ENCODE measurements around the gene VAV2.

DNA sequence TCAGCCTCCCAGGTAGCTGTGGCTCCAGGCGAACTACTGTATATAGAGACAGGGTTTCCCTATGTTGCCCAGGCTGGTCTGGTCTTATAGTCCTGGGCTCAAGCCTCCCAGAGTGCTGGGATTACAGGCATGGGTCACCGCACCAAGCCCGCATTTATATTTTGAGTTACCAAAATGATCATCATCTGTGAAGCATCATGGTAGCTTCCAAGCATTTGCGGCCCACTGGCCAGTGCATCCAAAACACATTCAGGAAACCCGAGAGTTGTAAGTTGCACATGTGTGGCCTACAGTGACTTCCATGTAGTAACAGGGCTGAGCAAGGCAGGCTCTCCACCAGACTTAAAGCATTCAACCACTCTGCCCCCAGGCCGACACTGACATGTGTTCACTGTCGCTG, 35.4 kb upstream of the VAV2 start:
- TF ChIP-seq CTBP1 (IDR thresholded peaks at IDR 0.05; ENCODE audit: borderline replicate concordance) (no peak), SMARCA4 (IDR thresholded peaks at IDR 0.05) (no peak), NCOA4 (IDR thresholded peaks at IDR 0.05; ENCODE audit: partially characterized antibody) (no peak), ZKSCAN1 (IDR thresholded peaks at IDR 0.05; ENCODE audit: low read depth, low read length) (no peak), BRD4 (IDR thresholded peaks at IDR 0.05) (no peak), SNRNP70 (optimal IDR thresholded peaks at IDR 0.05; ENCODE audit: low read depth, low read length) (no peak)
- TF ChIP-seq, protein P1, sequence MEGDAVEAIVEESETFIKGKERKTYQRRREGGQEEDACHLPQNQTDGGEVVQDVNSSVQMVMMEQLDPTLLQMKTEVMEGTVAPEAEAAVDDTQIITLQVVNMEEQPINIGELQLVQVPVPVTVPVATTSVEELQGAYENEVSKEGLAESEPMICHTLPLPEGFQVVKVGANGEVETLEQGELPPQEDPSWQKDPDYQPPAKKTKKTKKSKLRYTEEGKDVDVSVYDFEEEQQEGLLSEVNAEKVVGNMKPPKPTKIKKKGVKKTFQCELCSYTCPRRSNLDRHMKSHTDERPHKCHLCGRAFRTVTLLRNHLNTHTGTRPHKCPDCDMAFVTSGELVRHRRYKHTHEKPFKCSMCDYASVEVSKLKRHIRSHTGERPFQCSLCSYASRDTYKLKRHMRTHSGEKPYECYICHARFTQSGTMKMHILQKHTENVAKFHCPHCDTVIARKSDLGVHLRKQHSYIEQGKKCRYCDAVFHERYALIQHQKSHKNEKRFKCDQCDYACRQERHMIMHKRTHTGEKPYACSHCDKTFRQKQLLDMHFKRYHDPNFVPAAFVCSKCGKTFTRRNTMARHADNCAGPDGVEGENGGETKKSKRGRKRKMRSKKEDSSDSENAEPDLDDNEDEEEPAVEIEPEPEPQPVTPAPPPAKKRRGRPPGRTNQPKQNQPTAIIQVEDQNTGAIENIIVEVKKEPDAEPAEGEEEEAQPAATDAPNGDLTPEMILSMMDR (IDR thresholded peaks at IDR 0.05 in 2 of 3, conservative IDR thresholded peaks at IDR 0.05 in 1 of 3; ENCODE audit: insufficient read depth in 2 of 3, low read depth in 1 of 3, low read length in 3 of 3) = no peak
- TF ChIP-seq, protein P2, sequence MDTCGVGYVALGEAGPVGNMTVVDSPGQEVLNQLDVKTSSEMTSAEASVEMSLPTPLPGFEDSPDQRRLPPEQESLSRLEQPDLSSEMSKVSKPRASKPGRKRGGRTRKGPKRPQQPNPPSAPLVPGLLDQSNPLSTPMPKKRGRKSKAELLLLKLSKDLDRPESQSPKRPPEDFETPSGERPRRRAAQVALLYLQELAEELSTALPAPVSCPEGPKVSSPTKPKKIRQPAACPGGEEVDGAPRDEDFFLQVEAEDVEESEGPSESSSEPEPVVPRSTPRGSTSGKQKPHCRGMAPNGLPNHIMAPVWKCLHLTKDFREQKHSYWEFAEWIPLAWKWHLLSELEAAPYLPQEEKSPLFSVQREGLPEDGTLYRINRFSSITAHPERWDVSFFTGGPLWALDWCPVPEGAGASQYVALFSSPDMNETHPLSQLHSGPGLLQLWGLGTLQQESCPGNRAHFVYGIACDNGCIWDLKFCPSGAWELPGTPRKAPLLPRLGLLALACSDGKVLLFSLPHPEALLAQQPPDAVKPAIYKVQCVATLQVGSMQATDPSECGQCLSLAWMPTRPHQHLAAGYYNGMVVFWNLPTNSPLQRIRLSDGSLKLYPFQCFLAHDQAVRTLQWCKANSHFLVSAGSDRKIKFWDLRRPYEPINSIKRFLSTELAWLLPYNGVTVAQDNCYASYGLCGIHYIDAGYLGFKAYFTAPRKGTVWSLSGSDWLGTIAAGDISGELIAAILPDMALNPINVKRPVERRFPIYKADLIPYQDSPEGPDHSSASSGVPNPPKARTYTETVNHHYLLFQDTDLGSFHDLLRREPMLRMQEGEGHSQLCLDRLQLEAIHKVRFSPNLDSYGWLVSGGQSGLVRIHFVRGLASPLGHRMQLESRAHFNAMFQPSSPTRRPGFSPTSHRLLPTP (IDR thresholded peaks at IDR 0.05; ENCODE audit: borderline replicate concordance, extremely low read depth, insufficient read length) = no peak
- TF ChIP-seq, protein P3, sequence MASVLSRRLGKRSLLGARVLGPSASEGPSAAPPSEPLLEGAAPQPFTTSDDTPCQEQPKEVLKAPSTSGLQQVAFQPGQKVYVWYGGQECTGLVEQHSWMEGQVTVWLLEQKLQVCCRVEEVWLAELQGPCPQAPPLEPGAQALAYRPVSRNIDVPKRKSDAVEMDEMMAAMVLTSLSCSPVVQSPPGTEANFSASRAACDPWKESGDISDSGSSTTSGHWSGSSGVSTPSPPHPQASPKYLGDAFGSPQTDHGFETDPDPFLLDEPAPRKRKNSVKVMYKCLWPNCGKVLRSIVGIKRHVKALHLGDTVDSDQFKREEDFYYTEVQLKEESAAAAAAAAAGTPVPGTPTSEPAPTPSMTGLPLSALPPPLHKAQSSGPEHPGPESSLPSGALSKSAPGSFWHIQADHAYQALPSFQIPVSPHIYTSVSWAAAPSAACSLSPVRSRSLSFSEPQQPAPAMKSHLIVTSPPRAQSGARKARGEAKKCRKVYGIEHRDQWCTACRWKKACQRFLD (CRISPR knock-in tag; IDR thresholded peaks at IDR 0.05) = no peak
- TF ChIP-seq, protein P4, sequence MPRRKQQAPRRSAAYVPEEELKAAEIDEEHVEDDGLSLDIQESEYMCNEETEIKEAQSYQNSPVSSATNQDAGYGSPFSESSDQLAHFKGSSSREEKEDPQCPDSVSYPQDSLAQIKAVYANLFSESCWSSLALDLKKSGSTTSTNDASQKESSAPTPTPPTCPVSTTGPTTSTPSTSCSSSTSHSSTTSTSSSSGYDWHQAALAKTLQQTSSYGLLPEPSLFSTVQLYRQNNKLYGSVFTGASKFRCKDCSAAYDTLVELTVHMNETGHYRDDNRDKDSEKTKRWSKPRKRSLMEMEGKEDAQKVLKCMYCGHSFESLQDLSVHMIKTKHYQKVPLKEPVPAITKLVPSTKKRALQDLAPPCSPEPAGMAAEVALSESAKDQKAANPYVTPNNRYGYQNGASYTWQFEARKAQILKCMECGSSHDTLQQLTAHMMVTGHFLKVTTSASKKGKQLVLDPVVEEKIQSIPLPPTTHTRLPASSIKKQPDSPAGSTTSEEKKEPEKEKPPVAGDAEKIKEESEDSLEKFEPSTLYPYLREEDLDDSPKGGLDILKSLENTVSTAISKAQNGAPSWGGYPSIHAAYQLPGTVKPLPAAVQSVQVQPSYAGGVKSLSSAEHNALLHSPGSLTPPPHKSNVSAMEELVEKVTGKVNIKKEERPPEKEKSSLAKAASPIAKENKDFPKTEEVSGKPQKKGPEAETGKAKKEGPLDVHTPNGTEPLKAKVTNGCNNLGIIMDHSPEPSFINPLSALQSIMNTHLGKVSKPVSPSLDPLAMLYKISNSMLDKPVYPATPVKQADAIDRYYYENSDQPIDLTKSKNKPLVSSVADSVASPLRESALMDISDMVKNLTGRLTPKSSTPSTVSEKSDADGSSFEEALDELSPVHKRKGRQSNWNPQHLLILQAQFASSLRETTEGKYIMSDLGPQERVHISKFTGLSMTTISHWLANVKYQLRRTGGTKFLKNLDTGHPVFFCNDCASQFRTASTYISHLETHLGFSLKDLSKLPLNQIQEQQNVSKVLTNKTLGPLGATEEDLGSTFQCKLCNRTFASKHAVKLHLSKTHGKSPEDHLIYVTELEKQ (CRISPR knock-in tag; IDR thresholded peaks at IDR 0.05) = no peak
- TF ChIP-seq, protein P5, sequence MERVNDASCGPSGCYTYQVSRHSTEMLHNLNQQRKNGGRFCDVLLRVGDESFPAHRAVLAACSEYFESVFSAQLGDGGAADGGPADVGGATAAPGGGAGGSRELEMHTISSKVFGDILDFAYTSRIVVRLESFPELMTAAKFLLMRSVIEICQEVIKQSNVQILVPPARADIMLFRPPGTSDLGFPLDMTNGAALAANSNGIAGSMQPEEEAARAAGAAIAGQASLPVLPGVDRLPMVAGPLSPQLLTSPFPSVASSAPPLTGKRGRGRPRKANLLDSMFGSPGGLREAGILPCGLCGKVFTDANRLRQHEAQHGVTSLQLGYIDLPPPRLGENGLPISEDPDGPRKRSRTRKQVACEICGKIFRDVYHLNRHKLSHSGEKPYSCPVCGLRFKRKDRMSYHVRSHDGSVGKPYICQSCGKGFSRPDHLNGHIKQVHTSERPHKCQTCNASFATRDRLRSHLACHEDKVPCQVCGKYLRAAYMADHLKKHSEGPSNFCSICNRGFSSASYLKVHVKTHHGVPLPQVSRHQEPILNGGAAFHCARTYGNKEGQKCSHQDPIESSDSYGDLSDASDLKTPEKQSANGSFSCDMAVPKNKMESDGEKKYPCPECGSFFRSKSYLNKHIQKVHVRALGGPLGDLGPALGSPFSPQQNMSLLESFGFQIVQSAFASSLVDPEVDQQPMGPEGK (CRISPR knock-in tag; IDR thresholded peaks at IDR 0.05; ENCODE audit: borderline replicate concordance) = no peak
- TF ChIP-seq, protein P6, sequence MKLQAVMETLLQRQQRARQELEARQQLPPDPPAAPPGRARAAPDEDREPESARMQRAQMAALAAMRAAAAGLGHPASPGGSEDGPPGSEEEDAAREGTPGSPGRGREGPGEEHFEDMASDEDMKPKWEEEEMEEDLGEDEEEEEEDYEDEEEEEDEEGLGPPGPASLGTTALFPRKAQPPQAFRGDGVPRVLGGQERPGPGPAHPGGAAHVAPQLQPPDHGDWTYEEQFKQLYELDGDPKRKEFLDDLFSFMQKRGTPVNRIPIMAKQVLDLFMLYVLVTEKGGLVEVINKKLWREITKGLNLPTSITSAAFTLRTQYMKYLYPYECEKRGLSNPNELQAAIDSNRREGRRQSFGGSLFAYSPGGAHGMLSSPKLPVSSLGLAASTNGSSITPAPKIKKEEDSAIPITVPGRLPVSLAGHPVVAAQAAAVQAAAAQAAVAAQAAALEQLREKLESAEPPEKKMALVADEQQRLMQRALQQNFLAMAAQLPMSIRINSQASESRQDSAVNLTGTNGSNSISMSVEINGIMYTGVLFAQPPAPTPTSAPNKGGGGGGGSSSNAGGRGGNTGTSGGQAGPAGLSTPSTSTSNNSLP (IDR thresholded peaks at IDR 0.05; ENCODE audit: borderline replicate concordance, low read depth, low read length) = no peak

Data from K562 (cell line).